ENCODE data around the gene CAPN1.

CAPN1 gene

DNA sequence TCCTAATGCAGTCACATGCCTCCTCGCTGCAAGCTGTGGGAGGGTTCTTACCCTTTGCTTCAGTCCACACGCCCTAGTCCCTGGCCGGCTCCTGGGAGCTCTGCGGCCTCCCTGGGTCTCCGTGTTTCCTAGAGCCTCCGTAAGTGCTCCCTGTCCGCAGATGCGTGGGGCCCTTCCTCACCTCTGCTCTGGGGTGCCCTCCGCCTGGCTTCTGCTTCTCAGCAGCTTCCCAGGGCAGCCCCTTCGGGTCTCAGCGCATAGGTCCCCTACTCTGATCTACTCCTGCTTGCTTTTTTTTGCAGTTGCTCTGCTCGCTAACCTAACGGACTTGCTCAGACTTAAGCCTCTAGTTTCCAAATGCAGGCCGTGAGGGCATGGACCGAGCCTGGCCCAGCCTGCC lies 22.4 kb downstream of the CAPN1 start:
- no peak overlapping the region for H3K9ac ChIP-seq (ENCODE audit: low read depth, low read length)
- H3K9me3 ChIP-seq (ENCODE audit: control insufficient read depth, insufficient read depth, low read length): no peaks in the 10 kb centered on the region
- peaks cover 14% of the 10 kb centered on the region for H3K36me3 ChIP-seq (ENCODE audit: insufficient read depth, low read length)
- no peaks in the 10 kb centered on the region for H3K4me1 ChIP-seq (ENCODE audit: insufficient read depth, low read length)

DNA sequence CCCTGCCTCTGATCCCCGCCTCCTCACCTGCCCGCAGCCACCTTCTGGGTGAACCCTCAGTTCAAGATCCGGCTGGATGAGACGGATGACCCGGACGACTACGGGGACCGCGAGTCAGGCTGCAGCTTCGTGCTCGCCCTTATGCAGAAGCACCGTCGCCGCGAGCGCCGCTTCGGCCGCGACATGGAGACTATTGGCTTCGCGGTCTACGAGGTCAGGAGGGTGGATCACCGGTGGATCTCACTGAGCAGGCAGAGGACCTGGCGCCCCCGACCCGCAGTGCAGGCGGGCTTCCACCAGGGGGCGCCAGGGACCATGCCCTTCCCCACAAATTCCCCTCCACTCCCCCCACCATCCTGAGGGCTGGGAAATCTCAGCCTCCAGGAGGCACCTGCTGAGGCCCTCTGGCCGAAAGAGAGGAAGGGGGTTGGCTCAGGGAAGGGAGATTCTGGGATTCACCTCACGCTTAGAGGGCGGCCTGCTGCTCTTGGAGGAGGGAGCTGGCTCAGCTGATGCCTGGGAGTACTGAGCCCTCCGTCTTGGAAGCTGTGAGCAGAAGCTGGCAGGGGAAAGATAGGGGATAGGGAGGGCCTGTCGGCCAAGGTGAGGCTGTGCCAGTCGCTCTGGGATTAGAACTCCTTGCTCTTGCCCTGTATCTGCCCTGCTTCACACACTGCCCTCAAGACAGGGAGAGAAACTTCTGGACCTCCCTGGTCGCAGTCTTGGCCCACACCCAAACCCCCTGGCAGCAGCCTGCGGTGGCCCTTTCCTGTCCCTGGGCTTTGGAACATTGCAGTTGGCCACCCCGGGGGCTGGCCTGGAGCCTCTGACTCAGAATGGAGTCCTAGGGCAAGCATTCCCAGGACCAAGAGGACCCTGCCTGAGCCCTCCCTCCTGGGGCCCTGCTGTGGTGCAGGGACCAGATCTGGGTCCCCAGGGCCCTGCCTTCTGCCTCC lies 23.2 kb downstream of the CAPN1 start:
- no peaks in the 10 kb centered on the region for H3K4me1 ChIP-seq (ENCODE audit: insufficient read depth, low read length)
- no peaks in the 10 kb centered on the region for H3K9me3 ChIP-seq (ENCODE audit: control insufficient read depth, insufficient read depth, low read length)
- H3K9ac ChIP-seq (ENCODE audit: low read depth, low read length): no peak overlapping the region
- H3K36me3 ChIP-seq (ENCODE audit: insufficient read depth, low read length): peaks cover 19% of the 10 kb centered on the region

DNA sequence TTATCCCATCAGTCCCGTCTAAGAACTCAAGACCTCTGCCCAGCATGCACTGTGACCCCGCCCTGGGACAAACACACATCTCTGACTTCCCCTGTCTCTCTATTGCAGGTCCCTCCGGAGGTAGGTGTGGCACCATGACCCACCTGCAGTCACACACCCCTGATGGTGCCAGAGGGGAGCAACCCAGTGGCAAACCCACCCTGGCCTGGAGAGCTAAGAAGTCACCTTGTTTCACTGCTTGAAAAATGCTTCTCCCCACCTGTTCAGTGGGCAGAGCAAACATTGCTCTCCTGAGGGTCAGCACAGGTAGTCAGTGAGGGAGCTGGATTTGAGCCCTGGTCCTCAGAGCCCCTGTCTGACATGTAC lies 23.9 kb downstream of the CAPN1 start:
- no peaks in the 10 kb centered on the region for H3K9me3 ChIP-seq (ENCODE audit: control insufficient read depth, insufficient read depth, low read length)
- H3K36me3 ChIP-seq (ENCODE audit: insufficient read depth, low read length): peaks cover 19% of the 10 kb centered on the region
- H3K9ac ChIP-seq (ENCODE audit: low read depth, low read length): no peak overlapping the region
- H3K4me1 ChIP-seq (ENCODE audit: insufficient read depth, low read length): no peaks in the 10 kb centered on the region

DNA sequence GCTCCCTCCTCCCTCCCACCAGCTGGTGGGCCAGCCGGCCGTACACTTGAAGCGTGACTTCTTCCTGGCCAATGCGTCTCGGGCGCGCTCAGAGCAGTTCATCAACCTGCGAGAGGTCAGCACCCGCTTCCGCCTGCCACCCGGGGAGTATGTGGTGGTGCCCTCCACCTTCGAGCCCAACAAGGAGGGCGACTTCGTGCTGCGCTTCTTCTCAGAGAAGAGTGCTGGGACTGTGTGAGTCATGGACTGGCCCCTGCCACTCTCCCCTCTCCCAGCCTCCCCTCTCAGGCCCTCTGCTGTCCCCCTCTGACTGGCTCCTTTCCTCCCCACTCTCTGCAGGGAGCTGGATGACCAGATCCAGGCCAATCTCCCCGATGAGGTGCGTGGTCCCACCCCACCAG lies 24.7 kb downstream of the CAPN1 start:
- peaks cover 19% of the 10 kb centered on the region for H3K36me3 ChIP-seq (ENCODE audit: insufficient read depth, low read length)
- H3K9me3 ChIP-seq (ENCODE audit: control insufficient read depth, insufficient read depth, low read length): no peaks in the 10 kb centered on the region
- no peaks in the 10 kb centered on the region for H3K4me1 ChIP-seq (ENCODE audit: insufficient read depth, low read length)
- H3K9ac ChIP-seq (ENCODE audit: low read depth, low read length): no peak overlapping the region

DNA sequence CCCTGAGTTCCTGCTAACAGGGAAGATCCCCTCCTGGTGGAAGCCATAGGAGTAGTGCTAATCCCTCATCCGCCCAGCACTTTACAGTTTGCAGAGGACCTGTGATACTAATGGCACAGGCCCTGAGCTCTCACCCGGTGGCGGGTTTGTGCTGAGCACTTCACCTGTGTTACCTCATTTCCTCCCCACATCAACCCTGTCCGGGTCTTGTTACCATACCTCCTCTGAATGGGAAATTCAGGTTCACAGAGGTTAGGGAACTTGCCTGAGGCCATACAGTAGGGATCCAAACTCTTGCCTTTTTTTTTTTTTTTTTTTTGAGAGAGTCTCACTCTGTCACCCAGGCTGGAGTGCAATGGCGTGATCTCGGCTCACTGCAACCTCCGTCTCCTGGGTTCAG lies 25.2 kb downstream of the CAPN1 start:
- H3K36me3 ChIP-seq (ENCODE audit: insufficient read depth, low read length): peaks cover 19% of the 10 kb centered on the region

DNA sequence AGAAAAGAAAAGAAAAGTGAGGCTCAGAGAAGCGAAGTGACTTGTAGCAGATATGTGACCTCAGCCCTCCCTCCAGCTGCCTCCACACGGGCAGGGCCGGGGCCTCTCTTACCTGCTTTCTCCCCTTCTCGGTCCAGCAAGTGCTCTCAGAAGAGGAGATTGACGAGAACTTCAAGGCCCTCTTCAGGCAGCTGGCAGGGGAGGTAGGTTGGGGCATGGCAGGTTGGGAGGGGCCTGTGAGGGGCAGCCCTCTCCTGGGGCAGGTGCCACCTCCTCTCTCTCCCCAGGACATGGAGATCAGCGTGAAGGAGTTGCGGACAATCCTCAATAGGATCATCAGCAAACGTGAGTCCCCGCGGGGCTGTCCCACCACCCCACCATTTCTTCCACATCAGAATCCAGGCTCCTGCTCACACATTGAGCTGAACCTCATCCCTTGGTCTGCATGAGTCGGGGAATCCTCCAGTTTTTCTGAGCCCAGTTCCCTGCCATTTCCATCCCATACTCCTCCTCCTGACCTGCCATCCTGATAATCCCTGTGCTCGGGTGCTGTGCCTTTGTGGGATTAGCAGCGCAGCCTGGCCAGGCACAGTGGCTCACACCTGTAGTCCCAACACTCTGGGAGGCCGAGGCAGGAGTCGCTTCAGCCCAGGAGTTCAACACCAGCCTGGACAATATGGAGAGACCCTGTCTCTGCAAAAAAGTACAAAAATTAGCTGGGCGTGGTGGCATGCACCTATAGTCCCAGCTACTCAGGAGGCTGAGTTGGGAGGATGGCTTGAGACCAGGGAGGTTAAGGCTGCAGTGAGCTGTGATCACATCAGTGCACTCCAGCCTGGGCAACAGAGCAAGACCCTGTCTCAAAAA lies 26.4 kb downstream of the CAPN1 start:
- Histone ChIP-seq H3K36me3 (ENCODE audit: insufficient read depth, low read length) (peaks cover 19% of the 10 kb centered on the region), H3K4me1 (ENCODE audit: insufficient read depth, low read length) (peaks cover 11% of the 10 kb centered on the region; the same call in 1 of the 2 replicates), H3K9me3 (ENCODE audit: control insufficient read depth, insufficient read depth, low read length) (no peaks in the 10 kb centered on the region), H3K9ac (ENCODE audit: low read depth, low read length) (no peak overlapping the region)

More for the DNA sequence above, 25.2 kb downstream of the CAPN1 start:
- 0 out of 2 replicates have a peak, but pooled peaks cover under 1% of the 10 kb centered on the region for H3K4me1 ChIP-seq (ENCODE audit: insufficient read depth, low read length)
- no peaks in the 10 kb centered on the region for H3K9me3 ChIP-seq (ENCODE audit: control insufficient read depth, insufficient read depth, low read length)
- H3K9ac ChIP-seq (ENCODE audit: low read depth, low read length): no peak overlapping the region

DNA sequence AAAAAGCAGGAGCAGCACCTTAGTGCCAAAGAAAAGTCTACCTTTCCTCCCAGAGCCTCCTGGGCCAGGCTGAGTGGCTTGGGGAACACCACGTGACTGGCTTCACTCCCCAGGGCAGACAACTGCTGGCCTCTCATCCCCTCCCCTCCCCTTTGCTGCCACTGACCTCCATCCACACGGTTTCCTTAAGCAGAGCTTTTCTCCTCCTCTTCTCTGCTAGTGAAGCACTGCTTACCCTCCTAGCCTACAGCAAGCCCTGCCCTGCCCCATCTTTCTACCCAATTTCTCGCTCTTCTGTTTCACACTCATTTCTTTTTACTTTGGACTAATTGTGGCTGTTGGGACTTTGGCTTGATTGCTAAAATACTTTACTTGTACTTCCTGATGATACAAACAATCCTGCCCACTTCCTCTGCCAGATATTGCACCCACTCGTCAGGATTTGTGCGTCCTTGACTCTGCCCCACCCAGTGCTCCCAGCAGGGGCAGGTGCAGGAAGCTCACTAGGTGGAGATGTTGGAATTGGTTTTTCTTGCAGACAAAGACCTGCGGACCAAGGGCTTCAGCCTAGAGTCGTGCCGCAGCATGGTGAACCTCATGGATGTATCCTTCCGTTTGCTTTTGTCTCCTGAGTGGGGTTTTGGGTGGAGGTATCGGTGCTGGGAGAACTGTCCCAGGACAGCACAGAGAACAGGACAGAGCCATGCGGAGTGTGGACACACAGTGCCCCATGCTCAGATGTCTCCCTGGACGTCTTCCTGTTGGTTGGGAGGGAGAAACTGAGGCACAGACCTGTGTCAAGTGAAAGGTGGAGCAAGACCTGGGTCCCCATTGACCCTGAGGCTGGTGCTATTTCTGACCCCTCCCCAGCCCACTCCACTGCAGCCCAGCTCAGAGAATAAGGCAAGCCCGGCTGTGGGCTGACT lies 27.3 kb downstream of the CAPN1 start:
- Histone ChIP-seq H3K36me3 (ENCODE audit: insufficient read depth, low read length) (peaks cover 19% of the 10 kb centered on the region), H3K9me3 (ENCODE audit: control insufficient read depth, insufficient read depth, low read length) (no peaks in the 10 kb centered on the region), H3K4me1 (ENCODE audit: insufficient read depth, low read length) (peaks cover 18% of the 10 kb centered on the region; the same call in 1 of the 2 replicates)

DNA sequence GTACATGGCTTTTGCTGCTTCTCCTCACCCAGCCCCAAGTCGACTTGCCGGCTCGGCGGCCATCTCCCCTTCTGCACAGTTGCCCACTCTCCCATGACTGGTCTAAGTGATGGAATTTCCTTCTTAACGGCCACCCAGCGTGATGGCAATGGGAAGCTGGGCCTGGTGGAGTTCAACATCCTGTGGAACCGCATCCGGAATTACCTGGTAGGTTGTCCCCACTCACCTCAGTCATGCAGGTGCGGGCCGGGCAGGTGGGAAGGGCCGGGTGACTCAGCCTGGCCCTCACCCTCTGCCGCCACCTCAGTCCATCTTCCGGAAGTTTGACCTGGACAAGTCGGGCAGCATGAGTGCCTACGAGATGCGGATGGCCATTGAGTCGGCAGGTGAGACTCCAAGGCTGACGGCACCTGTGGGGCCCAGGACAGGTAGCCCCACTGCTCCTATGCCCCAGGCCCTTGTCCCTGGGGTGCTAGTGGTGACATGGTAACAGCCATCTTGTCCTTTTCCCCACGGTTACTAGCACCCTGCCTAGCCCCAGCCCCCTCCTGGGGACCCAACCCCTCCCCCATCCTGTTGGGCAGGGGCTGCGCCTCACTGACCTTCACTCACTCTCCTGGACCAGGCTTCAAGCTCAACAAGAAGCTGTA lies 28.1 kb downstream of the CAPN1 start:
- H3K4me1 ChIP-seq (ENCODE audit: insufficient read depth, low read length): peaks cover 19% of the 10 kb centered on the region; the same call in 1 of the 2 replicates
- no peaks in the 10 kb centered on the region for H3K9me3 ChIP-seq (ENCODE audit: control insufficient read depth, insufficient read depth, low read length)
- no peak overlapping the region for H3K9ac ChIP-seq (ENCODE audit: low read depth, low read length)
- peaks cover 19% of the 10 kb centered on the region for H3K36me3 ChIP-seq (ENCODE audit: insufficient read depth, low read length)

More for the DNA sequence above, 27.3 kb downstream of the CAPN1 start:
- no peak overlapping the region for H3K9ac ChIP-seq (ENCODE audit: low read depth, low read length)

DNA sequence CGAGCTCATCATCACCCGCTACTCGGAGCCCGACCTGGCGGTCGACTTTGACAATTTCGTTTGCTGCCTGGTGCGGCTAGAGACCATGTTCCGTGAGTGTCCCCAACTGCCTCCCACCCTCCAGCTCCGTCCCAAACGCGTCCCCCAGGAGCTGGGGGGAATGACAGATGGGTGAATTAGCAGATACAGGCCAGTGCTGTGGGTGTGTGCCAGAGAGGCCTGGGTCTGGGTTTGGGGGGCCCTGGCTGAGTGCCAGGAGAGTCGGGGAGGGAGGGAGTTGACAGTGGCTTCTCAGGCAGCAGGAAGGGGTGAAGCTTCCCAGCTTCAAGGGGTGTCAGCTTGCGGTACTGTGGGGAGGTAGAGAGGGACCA lies 28.6 kb downstream of the CAPN1 start:
- Histone ChIP-seq H3K9ac (ENCODE audit: low read depth, low read length) (no peak overlapping the region), H3K4me1 (ENCODE audit: insufficient read depth, low read length) (peaks cover 19% of the 10 kb centered on the region; the same call in 1 of the 2 replicates), H3K9me3 (ENCODE audit: control insufficient read depth, insufficient read depth, low read length) (no peaks in the 10 kb centered on the region), H3K36me3 (ENCODE audit: insufficient read depth, low read length) (peaks cover 19% of the 10 kb centered on the region)

DNA sequence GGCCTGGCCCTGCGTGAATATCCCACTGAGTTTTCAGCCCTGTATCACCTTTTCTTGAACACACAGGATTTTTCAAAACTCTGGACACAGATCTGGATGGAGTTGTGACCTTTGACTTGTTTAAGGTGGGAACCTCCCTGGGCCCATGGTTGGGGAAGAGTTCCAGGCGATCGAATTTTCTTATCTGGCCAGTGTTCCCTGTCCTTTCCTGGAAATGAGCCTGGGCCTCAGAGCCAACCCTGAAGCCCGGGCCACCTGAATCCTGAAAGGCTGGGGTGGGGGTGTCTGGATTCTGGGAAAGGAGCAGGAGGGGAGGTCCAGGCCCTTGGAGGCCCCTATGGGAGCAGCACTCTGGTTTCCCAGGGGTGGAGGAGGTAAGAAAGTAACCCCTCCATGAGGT lies 29.0 kb downstream of the CAPN1 start:
- peaks cover 15% of the 10 kb centered on the region for H3K36me3 ChIP-seq (ENCODE audit: insufficient read depth, low read length)
- peaks cover 19% of the 10 kb centered on the region; the same call in 1 of the 2 replicates for H3K4me1 ChIP-seq (ENCODE audit: insufficient read depth, low read length)
- H3K9me3 ChIP-seq (ENCODE audit: control insufficient read depth, insufficient read depth, low read length): no peaks in the 10 kb centered on the region
- no peak overlapping the region for H3K9ac ChIP-seq (ENCODE audit: low read depth, low read length)

DNA sequence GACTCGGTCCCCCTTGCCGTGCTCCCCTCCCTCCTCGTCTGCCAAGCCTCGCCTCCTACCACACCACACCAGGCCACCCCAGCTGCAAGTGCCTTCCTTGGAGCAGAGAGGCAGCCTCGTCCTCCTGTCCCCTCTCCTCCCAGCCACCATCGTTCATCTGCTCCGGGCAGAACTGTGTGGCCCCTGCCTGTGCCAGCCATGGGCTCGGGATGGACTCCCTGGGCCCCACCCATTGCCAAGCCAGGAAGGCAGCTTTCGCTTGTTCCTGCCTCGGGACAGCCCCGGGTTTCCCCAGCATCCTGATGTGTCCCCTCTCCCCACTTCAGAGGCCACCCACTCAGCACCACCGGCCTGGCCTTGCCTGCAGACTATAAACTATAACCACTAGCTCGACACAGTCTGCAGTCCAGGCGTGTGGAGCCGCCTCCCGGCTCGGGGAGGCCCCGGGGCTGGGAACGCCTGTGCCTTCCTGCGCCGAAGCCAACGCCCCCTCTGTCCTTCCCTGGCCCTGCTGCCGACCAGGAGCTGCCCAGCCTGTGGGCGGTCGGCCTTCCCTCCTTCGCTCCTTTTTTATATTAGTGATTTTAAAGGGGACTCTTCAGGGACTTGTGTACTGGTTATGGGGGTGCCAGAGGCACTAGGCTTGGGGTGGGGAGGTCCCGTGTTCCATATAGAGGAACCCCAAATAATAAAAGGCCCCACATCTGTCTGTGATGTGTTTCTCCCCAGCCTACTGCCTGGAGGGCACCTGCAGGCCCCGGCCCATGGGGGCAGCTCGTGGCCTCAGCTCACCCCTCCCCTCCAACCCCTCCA lies 29.8 kb downstream of the CAPN1 start:
- peaks cover 7% of the 10 kb centered on the region for H3K36me3 ChIP-seq (ENCODE audit: insufficient read depth, low read length)
- H3K4me1 ChIP-seq (ENCODE audit: insufficient read depth, low read length): peaks cover 19% of the 10 kb centered on the region; the same call in 1 of the 2 replicates
- no peak overlapping the region for H3K9ac ChIP-seq (ENCODE audit: low read depth, low read length)

DNA sequence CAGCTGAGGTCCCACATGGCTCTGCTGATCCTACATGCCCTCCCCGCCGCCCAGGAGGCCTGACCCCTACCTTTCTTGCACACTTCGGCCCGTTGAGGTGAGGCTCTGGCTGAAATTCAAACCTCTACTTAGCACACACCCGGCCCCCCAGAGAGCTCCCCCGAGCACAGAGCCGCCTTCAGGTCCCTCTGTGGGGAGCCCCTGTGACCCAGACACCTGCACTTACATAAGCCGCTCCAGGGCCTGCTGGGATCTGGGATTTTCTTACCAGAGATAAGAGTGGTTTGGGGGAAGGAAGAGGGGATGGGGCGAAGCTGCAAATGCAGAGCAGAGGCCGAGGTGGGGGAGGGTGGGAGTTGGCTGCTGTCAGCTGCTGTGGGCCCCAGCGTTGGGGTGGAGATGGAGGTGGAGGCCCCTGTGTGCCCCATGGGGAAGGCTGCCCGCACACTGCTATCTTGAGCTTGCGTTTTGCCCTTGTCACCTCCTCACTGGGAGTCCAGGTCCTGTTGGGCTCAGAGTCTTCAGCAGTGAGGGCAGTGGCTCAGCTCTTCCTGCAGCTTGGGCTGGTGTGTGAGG lies 30.6 kb downstream of the CAPN1 start:
- no peak overlapping the region for H3K9ac ChIP-seq (ENCODE audit: low read depth, low read length)
- H3K36me3 ChIP-seq (ENCODE audit: insufficient read depth, low read length): peaks cover 5% of the 10 kb centered on the region; the same call in 1 of the 2 replicates
- no peaks in the 10 kb centered on the region for H3K9me3 ChIP-seq (ENCODE audit: control insufficient read depth, insufficient read depth, low read length)
- peaks cover 19% of the 10 kb centered on the region; the same call in 1 of the 2 replicates for H3K4me1 ChIP-seq (ENCODE audit: insufficient read depth, low read length)

More for the DNA sequence above, 29.8 kb downstream of the CAPN1 start:
- H3K9me3 ChIP-seq (ENCODE audit: control insufficient read depth, insufficient read depth, low read length): no peaks in the 10 kb centered on the region

All from ES-I3 (cell line).